ENCODE data around the gene ARHGAP21.
A peak's percentile ranks its signal among the peaks of the same experiment; 100 is the strongest.

ARHGAP21 gene

DNA sequence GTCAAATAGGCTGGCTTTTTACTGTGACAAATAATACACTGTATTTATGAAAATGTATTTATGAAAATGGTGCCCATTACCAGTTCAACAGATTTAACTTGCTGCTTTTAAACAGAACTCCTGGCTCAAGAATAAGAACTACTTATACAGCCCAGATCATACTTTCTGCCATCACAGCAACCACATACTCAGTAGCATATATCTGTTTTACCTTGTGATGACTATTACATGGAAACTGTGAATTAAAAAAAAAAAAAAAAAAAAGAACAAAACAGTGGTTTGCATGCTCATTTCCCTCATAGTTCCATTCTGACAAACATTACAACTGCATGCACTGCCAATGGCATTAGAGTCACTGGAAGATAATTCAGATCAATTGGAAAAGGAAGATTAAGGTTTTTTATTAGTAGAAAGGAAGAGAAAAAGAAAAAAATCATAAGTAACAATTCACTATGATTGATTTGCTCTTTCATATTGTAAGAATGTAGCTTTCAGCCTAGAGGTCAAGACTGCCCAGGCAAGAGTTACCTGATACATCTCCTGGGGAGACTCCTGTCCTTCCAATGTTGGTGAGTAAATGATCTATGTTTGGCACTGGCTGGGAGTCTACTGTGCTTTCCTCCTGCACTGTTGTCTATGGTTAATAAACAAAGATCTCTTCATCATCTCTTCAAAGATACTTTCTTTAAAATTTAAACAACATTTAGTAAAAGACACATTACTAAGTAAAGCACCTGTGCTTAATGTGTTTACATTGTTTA, 132.8 kb downstream of the ARHGAP21 start:
- Mint-ChIP-seq H3K9me3 (no peaks in the 10 kb centered on the region), H3K4me3 (no peak overlapping the region), H3K27ac (peak overlapping the region in 1 of 3 experiments; percentile 29), H3K36me3 (ENCODE audit: low read depth) (peaks cover 72% of the 10 kb centered on the region), H3K27me3 (ENCODE audit: low read depth) (no peaks in the 10 kb centered on the region), H3K4me1 (no peaks in the 10 kb centered on the region)
- TF ChIP-seq, protein P1, sequence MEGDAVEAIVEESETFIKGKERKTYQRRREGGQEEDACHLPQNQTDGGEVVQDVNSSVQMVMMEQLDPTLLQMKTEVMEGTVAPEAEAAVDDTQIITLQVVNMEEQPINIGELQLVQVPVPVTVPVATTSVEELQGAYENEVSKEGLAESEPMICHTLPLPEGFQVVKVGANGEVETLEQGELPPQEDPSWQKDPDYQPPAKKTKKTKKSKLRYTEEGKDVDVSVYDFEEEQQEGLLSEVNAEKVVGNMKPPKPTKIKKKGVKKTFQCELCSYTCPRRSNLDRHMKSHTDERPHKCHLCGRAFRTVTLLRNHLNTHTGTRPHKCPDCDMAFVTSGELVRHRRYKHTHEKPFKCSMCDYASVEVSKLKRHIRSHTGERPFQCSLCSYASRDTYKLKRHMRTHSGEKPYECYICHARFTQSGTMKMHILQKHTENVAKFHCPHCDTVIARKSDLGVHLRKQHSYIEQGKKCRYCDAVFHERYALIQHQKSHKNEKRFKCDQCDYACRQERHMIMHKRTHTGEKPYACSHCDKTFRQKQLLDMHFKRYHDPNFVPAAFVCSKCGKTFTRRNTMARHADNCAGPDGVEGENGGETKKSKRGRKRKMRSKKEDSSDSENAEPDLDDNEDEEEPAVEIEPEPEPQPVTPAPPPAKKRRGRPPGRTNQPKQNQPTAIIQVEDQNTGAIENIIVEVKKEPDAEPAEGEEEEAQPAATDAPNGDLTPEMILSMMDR (IDR thresholded peaks at IDR 0.05; ENCODE audit: unreplicated experiment in 3 of 3): no peak

DNA sequence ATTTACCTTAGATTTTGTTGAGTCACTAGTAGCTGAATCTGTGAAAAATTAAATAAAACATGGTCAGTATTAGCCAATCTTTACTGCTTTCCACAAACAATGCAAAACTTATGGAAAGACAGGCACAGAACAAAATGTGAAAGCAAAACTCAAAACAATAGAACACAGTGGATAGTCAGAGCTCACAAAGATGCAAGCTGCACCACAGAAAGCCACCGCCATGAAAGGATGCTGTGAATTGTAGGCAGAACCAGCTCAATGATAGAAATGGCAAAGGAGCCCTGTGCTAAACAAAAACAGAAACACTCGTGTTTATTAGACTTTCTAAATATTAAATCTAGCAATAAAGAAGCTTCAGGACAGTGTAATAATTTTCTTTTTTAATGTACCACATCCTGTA, 134.4 kb downstream of the ARHGAP21 start:
- H3K36me3 Mint-ChIP-seq (ENCODE audit: low read depth): peaks cover 69% of the 10 kb centered on the region
- H3K9me3 Mint-ChIP-seq: no peaks in the 10 kb centered on the region
- TF ChIP-seq, protein P1 (IDR thresholded peaks at IDR 0.05; ENCODE audit: unreplicated experiment in 3 of 3): no peak
- no peak overlapping the region for H3K27ac Mint-ChIP-seq
- H3K27me3 Mint-ChIP-seq (ENCODE audit: low read depth): no peaks in the 10 kb centered on the region
- H3K4me3 Mint-ChIP-seq: no peak overlapping the region
- H3K4me1 Mint-ChIP-seq: no peaks in the 10 kb centered on the region

DNA sequence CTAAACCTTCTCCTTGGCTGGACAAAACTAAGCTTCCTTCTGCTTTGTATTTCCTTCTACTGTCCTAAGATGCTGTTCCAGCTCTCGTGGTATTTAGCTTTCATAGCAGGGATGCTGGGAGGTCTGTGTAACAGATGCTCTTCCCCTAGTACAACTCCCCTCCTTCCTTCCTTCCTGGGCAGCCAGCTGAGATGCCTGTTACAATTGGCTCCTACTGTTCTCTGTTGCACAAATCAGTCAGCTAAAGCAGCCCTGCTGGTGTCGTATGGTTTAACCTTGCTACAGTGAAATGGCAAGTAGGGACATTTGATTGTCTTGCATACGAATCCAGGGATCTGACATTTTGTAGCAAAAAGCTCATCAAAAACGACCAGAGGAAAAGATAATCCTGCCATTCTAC, 143.8 kb downstream of the ARHGAP21 start:
- peaks cover 17% of the 10 kb centered on the region for H3K36me3 Mint-ChIP-seq (ENCODE audit: low read depth)
- H3K4me1 Mint-ChIP-seq: no peaks in the 10 kb centered on the region
- no peak overlapping the region for H3K4me3 Mint-ChIP-seq
- H3K9me3 Mint-ChIP-seq: no peaks in the 10 kb centered on the region
- TF ChIP-seq, protein P1 (IDR thresholded peaks at IDR 0.05; ENCODE audit: unreplicated experiment in 3 of 3): no peak
- H3K27ac Mint-ChIP-seq: peak overlapping the region in 1 of 3 experiments; percentile 28
- no peaks in the 10 kb centered on the region for H3K27me3 Mint-ChIP-seq (ENCODE audit: low read depth)

DNA sequence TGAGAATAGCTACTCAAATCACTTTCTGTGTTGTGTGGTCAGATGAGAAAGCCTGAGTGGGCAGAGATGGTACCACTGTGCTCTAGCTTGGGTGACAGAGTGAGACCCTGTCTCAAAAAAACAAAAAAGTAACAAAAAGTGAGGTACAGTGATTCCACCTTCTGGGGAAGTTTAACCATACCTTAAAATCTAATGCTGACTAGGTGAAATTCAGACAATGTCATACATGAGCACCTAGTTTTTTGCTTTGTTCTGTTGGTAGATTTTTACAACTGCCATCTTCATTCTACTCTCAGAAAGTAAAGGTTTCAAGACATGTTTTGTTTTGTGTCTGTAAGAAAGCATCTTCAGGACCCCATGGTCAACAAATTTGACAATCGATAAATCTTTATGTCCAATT, 144.2 kb downstream of the ARHGAP21 start:
- H3K4me3 Mint-ChIP-seq: no peak overlapping the region
- no peak overlapping the region for H3K27ac Mint-ChIP-seq
- no peaks in the 10 kb centered on the region for H3K9me3 Mint-ChIP-seq
- H3K36me3 Mint-ChIP-seq (ENCODE audit: low read depth): peaks cover 15% of the 10 kb centered on the region
- TF ChIP-seq, protein P1 (IDR thresholded peaks at IDR 0.05; ENCODE audit: unreplicated experiment in 3 of 3): no peak
- no peaks in the 10 kb centered on the region for H3K27me3 Mint-ChIP-seq (ENCODE audit: low read depth)
- H3K4me1 Mint-ChIP-seq: no peaks in the 10 kb centered on the region

DNA sequence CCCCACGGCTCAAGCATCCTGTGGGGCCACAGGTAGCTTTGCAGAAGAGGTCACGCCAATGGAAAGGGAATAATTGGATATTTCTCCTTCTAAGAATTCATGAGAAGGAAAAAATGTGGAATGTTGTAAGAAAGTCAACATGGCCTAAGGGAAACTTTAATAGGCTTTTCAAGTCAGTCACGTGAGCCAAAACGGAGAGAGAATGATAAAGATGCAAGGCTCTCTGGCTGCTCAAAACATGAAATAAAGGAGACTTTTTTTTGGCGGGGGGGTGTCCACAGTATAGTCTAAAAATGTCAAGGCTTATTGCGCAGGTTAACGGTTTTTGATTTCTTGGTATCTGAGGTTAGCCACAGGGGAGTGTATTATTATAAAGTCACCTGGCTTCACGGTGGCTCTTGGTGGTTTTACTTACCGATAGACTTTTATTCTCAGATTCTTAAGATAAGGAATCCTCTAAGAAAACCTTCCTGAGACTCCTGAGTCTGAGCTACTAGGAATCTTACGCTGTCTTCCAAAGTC, 148.1 kb downstream of the ARHGAP21 start:
- H3K4me1 Mint-ChIP-seq: no peaks in the 10 kb centered on the region
- TF ChIP-seq, protein P1 (IDR thresholded peaks at IDR 0.05; ENCODE audit: unreplicated experiment in 3 of 3): no peak
- no peaks in the 10 kb centered on the region for H3K27me3 Mint-ChIP-seq (ENCODE audit: low read depth)
- H3K27ac Mint-ChIP-seq: no peak overlapping the region
- no peaks in the 10 kb centered on the region for H3K9me3 Mint-ChIP-seq
- no peak overlapping the region for H3K4me3 Mint-ChIP-seq
- peaks cover 6% of the 10 kb centered on the region for H3K36me3 Mint-ChIP-seq (ENCODE audit: low read depth)
